ENCODE data around the gene MDFIC. TPM values are rescaled to one million over a fixed set of nuclear protein-coding genes. Genes with fewer than 3 reads are reported as not detected.

The MDFIC gene
- polyA plus RNA-seq, 3 donors = 3.2 to 53.7 (median 27.9) TPM

DNA sequence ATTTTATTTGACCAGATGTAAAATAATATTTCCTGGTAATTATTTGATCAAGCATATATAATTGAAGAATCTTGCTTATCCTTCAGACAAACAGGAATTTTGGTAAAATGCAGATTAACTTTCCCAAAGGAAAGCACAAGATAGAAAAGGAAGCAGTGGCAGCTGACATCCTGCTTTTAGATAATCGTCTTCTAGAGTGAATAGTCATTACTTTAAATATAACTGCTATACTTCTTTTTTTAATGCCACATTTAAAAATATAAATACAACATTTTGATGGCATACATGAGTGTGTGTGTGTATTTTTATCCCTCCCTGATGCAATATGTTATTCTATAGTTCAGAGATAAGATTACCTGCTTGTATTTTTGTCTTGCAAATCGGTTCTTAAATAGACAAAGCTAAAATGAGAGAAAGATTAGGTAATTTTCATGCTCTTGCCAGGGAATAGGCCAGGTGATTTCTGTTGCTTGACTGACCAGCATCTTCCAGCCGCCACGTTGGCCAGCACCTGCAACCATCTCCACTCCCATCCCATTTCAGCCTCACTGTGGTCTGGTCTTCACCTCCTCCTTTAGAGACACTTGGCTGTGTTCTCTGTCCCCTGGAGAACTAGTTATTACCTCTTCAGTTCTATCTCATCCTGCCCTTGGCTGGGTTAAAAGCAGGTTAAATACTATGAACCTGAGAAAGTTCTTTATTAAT is 58.1 kb downstream of the MDFIC start:
- 55 to 61% (median 60%) methylated on average over 4 of the region's 4 CpGs for WGBS, 3 donors
- no peak overlapping the region for H3K27ac ChIP-seq (ENCODE audit: low read depth, low read length)

DNA sequence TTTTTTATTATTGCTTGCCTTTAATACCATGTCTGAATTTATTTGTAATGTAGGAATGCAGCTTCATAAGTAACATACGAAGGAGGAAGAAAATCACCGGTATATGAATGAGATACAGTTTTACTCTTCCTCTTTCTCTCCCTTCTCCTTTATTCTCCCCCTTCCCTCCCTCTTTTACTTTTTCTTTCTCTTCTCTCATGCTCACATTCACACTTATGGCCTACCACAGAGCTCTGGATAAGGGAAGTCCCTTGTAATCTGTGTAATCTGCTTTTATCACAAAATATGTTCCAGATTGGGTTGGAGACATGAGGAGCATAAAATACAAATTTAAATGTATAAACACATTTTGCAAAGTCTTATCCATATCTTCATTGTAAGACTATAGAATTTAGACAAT is 59.4 kb downstream of the MDFIC start:
- H3K27ac ChIP-seq (ENCODE audit: low read depth, low read length) = no peak overlapping the region

DNA sequence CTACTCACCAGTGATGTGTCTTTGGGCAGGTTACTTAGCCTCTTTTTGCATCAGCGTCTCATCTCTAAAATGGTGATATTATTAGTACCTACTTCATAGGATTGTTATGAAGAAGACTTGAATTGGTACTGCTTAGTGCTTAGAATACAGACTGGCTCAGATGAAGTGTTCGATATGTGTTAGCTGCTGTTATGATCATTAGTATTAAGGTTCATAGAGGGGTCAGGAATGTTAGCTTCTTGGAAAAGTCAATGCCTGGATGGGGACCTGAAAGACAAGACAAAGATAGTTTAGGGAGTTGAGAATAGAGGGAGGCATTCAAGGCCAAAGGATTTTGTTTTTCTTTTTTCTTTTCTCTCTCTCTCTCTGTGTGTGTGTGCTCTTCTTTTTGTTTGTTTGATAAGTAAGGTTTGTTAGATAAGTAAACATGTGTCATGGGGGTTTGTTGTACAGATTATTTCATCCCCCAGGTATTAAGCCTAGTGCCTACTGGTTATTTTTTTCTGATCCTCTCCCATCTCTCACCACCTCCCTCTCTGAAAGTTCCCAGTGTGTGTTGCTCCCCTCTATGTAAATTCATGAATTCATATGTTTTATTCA is 63.3 kb downstream of the MDFIC start:
- H3K27ac ChIP-seq (ENCODE audit: low read depth, low read length) = no peak overlapping the region
- WGBS, 3 donors = 55 to 83% (median 81%) methylated on average over 2 of the region's 2 CpGs

More for the DNA sequence above, 59.4 kb downstream of the MDFIC start:
- 61 to 86% (median 63%) methylated on average over 2 of the region's 2 CpGs for WGBS, 3 donors

DNA sequence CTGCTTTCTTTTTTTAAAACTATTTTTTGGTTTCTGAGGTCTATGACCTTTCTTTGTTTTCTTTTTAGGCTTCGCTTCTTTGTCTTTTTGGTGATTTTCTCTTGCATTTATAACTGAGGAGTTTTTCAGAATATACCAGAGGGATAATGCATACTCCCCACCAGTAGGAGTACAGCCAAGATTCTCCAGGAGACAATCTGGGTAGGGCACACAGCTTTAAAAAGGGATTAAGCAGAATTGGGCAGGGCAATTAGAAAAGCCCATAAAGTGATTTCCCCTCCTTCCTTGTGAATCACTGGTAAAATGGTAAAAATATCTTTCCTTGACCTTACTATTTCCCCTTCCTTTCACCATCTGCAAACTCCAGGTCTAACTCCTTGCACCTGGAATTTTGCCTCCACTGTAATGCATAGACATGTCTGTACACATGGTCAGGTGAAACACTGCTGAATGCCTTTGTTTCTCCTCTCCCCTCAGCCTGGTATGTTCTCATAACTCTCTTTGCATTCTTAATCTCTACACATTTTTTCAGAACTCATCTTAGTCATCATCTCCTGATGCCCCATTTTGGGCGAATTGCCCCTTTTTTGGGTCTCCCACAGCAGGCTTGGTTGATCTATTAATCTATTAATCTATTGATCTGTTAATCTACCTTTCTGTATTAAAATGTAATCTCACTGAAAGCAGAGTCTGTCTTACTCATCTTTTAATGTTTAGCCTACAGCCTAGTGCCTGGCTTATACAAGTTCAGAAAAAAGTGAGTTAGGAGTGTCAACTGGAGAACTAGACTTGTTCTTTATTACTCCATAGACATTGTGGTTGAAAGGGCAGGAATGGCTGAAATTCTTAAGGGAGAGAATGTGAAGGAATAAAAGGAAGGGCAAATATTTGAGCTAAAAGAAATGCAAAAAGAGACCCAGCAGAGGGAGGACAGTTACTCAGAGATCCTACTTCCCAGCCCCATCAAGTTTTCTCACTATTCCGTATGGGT is 64.6 kb downstream of the MDFIC start:
- H3K27ac ChIP-seq (ENCODE audit: low read depth, low read length) = no peak overlapping the region
- 81 to 94% (median 82%) methylated on average over 3 of the region's 3 CpGs for WGBS, 3 donors

DNA sequence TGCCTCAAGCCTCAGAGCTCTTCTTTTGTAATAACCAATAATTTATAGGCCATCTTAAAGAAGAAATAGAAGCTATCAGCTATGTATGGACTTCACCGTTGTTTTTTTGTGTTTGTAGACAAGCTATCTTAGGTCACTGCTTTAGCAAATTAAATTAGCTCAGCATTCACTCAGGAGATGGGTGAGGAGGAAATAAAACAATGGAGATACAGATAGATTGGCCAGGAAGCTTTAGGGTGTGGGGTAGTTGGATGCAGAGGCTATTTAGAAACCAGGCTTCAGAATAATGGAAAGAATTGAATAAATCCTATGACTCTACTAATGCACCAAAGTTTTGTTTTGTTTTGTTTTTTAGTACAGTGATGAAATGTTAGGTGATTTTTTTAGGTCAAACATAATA is 66.1 kb downstream of the MDFIC start:
- no peak overlapping the region for H3K27ac ChIP-seq (ENCODE audit: low read depth, low read length)
- WGBS, 3 donors = 46 to 70% (median 62%) methylated on average over 1 of the region's 1 CpG

DNA sequence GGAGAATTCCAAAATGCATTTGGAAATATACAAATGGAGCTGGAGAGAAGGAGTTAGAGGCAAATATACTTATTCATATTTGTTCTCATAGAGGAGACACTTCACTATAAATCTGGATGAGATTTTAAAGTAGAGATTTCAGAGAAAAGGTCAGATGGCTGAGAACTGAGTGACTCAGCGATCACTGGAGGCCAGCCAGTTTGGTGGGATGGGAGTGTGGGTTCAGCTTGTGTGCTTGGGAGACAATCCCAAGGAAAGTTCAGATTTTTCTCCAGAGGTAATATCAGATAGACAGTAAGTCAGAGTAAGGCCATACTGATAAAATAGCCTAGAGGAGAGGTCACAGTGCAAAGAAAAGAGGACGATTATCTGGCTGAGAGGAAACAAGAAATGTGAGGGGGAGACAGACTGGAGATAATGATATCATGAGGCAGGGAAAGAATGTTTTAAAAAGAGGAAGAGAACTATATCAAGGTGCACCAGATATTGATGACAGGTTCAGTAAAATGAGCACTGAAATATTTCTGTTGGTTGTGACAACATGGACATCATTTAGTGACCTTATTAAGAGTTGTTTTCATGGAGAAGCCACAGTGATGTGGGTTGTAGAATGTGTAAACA is 67.0 kb downstream of the MDFIC start:
- no peak overlapping the region for H3K27ac ChIP-seq (ENCODE audit: low read depth, low read length)
- 31 to 63% (median 40%) methylated on average over 2 of the region's 2 CpGs for WGBS, 3 donors

DNA sequence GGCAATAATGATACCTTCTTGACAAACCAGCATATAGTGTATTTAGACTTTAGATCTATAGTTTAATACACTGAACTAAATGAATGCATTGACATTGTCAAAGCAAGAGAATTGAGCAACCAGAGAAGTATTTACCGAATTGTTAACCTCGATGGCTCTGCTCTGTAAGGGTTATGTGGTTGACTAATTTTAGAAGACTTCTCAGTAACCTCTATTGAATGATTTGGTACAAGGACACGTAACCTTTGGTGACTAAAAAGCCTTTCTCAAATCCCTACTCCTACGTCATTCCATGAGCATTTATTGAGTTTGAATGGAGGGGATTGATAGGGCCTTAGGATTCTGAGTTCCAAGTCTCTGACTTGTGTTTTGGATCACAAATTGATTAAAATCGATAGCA is 67.6 kb downstream of the MDFIC start:
- WGBS, 3 donors = 78 to 90% (median 90%) methylated on average over 5 of the region's 5 CpGs
- no peak overlapping the region for H3K27ac ChIP-seq (ENCODE audit: low read depth, low read length)

DNA sequence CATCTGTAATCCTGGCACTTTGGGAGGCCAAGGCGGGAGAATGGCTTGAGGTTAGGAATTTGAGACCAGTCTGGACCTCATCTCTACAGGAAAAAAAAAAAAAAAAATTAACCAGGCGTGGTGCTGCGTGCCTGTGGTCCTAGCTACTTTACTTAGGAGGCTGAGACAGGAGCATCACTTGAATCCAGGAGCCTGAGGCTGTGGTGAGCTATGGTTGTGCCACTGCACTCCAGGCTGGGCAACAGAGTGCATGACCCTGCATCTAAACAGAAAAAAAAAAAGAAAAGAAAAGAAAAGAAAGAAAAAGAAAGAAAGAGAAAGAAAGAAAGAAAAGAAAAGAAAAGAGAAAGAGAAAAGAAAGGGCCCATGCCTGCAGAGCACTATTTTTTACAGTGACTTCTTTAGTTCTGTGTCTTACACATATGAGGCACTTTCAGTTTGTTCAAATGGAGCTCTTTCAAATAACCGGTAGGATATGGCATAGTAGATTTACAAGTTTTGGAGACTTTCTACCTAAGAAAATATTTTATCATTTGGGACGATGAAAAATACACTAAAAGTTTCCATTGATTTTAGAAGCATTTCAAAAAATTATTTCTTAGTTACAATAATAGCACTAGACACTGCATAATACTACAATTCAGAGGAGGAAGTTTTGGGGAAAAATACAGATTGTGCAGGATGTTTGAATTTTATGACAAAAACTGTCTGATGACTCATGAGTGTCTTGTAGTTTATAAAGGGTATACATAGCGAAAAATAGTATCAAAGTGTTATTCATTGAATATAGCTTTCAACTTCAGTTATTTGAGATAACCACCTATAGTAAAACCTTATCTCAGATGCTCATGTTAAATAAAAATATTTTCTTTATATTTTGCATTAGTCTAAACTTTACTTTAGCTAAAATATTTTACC is 75.9 kb downstream of the MDFIC start:
- H3K27ac ChIP-seq (ENCODE audit: low read depth, low read length) = no peak overlapping the region
- WGBS, 3 donors = 87 to 91% (median 87%) methylated on average over 6 of the region's 6 CpGs

DNA sequence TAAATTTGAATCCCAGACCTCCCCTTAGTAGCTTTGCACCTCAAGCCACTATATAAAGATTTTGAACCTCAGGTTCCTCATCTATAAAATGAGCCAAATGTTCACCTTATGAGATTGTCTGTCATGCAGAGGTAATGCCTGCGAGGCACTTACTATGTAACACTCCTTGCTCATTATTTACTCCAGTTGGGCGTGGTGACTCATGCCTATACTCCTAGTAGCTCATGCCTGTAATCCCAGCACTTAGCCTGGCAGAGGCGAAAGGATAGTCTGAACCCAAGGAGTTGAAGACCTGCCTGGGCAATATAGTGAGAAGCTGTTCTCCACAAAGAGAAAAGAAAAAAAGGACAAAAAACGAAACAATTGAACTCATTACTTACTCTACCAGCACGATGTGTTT is 82.2 kb downstream of the MDFIC start:
- 82 to 95% (median 95%) methylated on average over 5 of the region's 5 CpGs for WGBS, 3 donors
- no peak overlapping the region for H3K27ac ChIP-seq (ENCODE audit: low read depth, low read length)

DNA sequence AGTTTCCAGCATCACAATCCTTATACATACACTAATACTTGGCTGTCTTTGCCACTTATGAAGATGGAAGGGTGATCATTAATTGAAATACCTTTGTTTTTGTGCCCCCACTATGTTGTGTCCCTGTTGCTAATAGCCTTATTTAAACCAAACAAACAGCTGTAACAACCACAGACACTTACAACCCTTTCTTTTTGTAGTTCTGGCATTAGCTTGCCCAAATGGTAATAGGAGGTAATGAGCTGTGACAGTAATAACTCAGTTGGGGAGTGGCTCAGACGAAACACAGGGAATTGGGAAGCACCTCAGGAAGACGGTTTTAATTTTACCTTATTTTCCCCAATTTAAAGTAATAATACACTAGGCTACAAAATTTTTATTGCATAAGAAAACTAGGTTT is 83.4 kb downstream of the MDFIC start:
- 86 to 95% (median 93%) methylated on average over 2 of the region's 2 CpGs for WGBS, 3 donors
- no peak overlapping the region for H3K27ac ChIP-seq (ENCODE audit: low read depth, low read length)

DNA sequence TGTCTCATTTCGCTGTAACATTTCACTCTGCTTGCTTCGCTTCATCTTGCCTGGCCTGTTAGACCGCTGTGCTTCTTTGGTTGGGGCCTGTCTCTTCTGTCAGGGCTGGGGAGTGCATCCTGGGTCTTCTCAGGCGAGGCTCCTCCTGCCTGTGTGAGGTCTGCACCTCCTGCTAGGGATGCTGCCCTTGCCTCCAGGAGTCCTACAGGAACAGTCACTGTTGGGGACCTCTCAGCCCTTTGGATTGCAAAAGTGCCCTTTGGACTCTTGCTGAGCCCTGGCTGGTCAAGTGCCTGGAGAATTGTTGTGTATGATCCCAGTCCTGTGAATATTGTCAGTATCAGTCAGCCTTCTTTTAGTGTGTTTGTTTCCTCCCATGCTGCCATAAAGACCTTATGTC is 84.1 kb downstream of the MDFIC start:
- 70 to 98% (median 96%) methylated on average over 4 of the region's 4 CpGs for whole genome bisulfite sequencing, 3 donors
- no peak overlapping the region for H3K27ac ChIP-seq (ENCODE audit: low read depth, low read length)

DNA sequence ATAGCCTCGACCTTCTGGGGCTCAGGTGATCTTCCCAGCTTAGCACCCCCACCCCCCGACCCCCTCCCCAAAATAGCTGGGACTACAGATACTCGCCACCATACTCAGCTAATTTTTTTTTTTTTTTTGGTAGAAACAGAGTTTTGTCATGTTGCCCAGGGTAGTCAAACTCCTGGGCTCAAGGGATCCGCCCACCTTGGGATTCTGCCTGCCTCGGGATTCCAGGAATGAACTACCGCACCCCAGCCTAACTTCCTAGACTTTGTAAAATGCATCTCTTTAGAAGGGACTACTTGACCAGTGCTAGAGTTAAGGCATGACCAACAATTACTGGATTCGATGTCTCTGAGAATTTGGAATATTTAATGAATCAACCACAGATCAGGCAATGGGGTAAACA is 85.9 kb downstream of the MDFIC start:
- 74 to 79% (median 78%) methylated on average over 7 of the region's 7 CpGs for WGBS, 3 donors

DNA sequence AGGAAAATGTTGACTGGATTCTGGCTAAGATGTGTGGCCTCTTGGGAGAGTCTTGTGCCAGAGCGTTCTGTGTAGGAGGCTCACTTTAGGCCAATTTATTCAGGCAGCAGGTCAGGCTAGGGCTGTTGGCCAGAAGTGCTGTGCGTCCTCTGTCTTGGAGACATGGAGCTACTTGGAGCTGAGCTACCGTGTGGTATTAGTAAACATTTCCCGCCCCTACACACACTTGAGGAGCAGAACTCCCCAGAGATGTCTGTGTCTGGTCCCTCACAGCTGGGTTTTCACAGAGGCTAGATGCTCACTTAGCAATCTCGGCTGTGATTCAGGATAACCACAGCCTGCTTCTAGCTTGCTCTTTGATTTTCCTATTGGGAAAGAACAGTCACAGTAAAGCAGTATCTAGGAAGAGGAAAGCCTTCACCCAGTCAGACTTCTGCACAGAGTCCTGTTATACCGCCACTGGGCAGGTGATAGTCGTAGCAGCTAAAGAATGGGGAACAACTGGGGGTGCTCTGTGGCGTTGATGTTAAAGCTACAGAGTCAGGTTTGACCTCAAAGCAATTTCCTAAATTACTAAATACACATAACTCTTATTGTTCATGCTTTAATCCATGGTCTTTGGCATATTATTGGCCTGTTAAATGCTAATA is 86.7 kb downstream of the MDFIC start:
- 30 to 62% (median 40%) methylated on average over 8 of the region's 8 CpGs for WGBS, 3 donors
- no peak overlapping the region for H3K27ac ChIP-seq (ENCODE audit: low read depth, low read length)

More for the DNA sequence above, 85.9 kb downstream of the MDFIC start:
- no peak overlapping the region for H3K27ac ChIP-seq (ENCODE audit: low read depth, low read length)

DNA sequence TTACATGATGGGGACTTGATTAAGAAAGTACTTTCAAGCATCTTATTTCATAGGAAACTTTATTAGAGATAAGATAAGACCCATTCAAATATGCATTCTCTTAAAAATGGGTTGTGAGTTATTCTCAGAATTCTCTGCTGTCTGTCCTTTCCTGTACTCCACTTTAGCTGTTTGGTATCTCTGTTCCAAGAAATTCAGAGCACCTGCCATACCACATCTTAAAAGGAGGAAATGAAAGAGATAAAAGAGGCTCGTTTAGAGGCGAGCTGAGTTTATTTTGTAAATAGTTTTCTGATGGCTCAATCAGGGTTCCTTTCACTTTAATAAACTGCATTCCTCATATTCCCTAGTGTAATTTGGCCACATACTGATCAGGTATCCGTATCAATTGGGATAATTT is 87.2 kb downstream of the MDFIC start:
- H3K27ac ChIP-seq (ENCODE audit: low read depth, low read length) = no peak overlapping the region
- WGBS, 3 donors = 15 to 24% (median 16%) methylated on average over 3 of the region's 3 CpGs

DNA sequence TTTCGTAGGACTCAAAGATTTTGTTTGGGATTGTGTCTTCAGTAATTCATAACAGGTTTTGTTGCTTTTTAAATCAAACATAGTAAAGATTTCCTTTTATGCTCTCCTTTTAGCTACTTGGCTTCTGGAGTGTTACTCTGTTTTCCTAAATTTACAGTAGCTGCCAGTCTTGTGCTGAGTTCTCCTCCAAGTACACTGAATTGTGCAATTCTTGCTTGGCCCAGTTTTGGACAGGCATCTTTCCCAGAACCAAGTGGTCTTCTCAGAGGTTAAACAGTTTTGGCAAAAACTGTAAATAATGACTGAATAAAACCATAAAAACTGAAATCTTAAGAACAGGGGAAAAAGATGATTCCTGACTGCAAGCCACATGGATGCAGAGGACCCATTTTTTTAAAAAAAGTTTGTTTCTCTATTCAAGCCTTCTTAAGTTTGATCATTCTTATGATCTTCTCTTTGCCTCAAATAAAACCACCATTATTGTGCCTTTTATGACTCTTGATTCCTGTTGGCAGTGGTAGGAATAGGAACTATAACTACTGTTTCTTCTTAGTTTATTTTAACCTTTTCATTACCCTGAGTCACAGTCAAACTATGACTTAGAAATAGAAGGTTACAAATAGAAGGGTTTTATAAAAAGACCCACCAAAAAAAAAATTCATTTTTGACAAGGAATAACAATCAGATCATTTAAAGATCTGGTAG is 88.0 kb downstream of the MDFIC start:
- H3K27ac ChIP-seq (ENCODE audit: low read depth, low read length) = no peak overlapping the region
- 69 to 85% (median 75%) methylated on average over 1 of the region's 1 CpG for WGBS, 3 donors

DNA sequence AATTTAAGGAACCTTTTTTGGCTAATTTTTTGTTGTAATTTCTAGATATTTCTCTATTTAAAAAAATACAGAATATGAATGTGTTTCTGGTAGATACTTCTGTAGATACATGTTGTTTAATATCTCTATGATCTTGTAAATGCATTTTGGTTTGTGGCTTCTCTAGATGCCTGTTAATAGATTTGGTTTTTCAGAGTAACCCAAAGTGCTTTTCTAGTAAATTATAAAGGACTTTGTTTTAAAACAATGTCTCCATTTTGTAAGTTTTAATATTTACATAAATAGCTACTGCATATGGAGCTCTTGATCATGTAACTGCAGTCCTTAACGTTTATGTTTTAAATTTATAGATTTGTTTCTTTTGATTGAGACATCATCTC is 88.5 kb downstream of the MDFIC start:
- 52 to 78% (median 56%) methylated on average over 1 of the region's 1 CpG for WGBS, 3 donors
- no peak overlapping the region for H3K27ac ChIP-seq (ENCODE audit: low read depth, low read length)

DNA sequence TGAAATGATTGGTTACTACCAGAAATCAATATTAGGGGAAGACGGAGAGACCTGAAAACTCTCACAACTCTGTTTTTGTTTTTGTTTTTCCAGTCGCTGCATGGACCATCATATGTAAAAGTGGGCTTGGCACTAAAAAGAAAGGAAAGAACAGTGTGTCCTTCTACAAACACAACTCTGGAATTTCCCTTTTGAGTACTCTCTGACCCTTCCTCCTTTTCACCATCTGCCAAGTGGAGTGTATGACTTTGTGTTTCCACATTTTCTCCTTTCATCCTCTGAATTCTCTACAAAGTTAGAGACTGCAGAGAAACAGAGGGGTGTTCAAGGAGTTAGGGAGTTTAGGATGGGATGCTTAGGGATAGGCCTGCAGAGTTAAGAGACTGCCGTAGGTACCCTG is 92.0 kb downstream of the MDFIC start:
- WGBS, 3 donors = 94 to 99% (median 94%) methylated on average over 3 of the region's 3 CpGs
- H3K27ac ChIP-seq (ENCODE audit: low read depth, low read length) = no peak overlapping the region
